HEK293 (cell line): ENCODE measurements around the gene MXI1.
A peak's percentile ranks its signal among the peaks of the same experiment; 100 is the strongest.

Experiments
- CTCF ChIA-PET: fragments of 350-600 bp; formaldehyde crosslinking; extraction: SDS; loops from one replicate; lab custom pipeline; 2021; ENCODE audit warnings: antibody characterized with exemption; lab: Yijun Ruan, JAX
- POLR2A ChIA-PET: fragments of 300-600 bp; formaldehyde crosslinking; extraction: SDS; loops from one replicate; lab custom pipeline; 2020; ENCODE audit warnings: antibody characterized with exemption, inconsistent platforms; lab: Yijun Ruan, JAX
- H3K27ac ChIP-seq: fragments of 200-500 bp; sonication (Bioruptor generic); 2 replicates; pipeline ENCODE4 v1.5.1; 2014; ENCODE audit warnings: low read depth, low read length, control low read depth, inconsistent platforms; ENCODE audit errors: extremely low read depth
- H3K36me3 ChIP-seq, 2 experiments: fragments of 200-500 bp in 1 of 2; sonication (Bioruptor generic) in 1 of 2; 1 replicate in 1 of 2; 2 replicates in 1 of 2; pipeline ENCODE4 v1.5.1; 2014 to 2017; ENCODE audit warnings: inconsistent platforms in 2 of 2, low read length in 2 of 2; ENCODE audit not compliant: control insufficient read depth in 2 of 2, insufficient read depth in 1 of 2
- H3K4me1 ChIP-seq: fragments of 200-500 bp; sonication (Bioruptor generic); 2 replicates; pipeline ENCODE4 v1.5.1; 2014; ENCODE audit warnings: mild to moderate bottlenecking, low read length, inconsistent platforms; ENCODE audit not compliant: control insufficient read depth, insufficient read depth
- H3K4me3 ChIP-seq: 2 replicates; pipeline ENCODE4 v1.5.1; 2011; ENCODE audit warnings: low read depth, mild to moderate bottlenecking, control low read depth, low read length, moderate library complexity
- H3K9me3 ChIP-seq: fragments of 200-500 bp; sonication (Bioruptor generic); 2 replicates; pipeline ENCODE4 v1.5.1; 2014; ENCODE audit warnings: low read depth, low read length, inconsistent platforms; ENCODE audit not compliant: control insufficient read depth, insufficient read depth
- FEZF1 ChIP-seq: fragments of 450-650 bp; formaldehyde crosslinking; IDR thresholded peaks from 2 replicates; pipeline ENCODE4 v1.5.1; 2016; ENCODE audit warnings: missing biosample characterization, missing genetic modification characterization
- GLIS1 ChIP-seq: fragments of 450-650 bp; formaldehyde crosslinking; IDR thresholded peaks from 2 replicates; pipeline ENCODE4 v1.5.1; 2016; ENCODE audit warnings: missing biosample characterization, missing genetic modification characterization
- IKZF3 ChIP-seq: fragments of 450-650 bp; IDR thresholded peaks from 2 replicates; pipeline ENCODE4 v1.5.0; 2018; ENCODE audit warnings: missing biosample characterization, mild to moderate bottlenecking, missing genetic modification characterization, moderate library complexity
- KLF10 ChIP-seq: fragments of 450-650 bp; IDR thresholded peaks from 2 replicates; pipeline ENCODE4 v1.5.1; 2018; ENCODE audit warnings: missing biosample characterization, mild to moderate bottlenecking, missing genetic modification characterization
- PRDM1 ChIP-seq: fragments of 450-650 bp; formaldehyde crosslinking; IDR thresholded peaks from 2 replicates; pipeline ENCODE4; 2016; ENCODE audit warnings: missing biosample characterization, missing genetic modification characterization
- PRDM10 ChIP-seq: fragments of 450-650 bp; formaldehyde crosslinking; IDR thresholded peaks from 2 replicates; pipeline ENCODE4 v1.5.1; 2016; ENCODE audit warnings: missing biosample characterization, missing genetic modification characterization
- PRDM6 ChIP-seq: fragments of 450-650 bp; formaldehyde crosslinking; IDR thresholded peaks from 2 replicates; pipeline ENCODE4 v1.5.1; 2017; ENCODE audit warnings: missing biosample characterization, missing genetic modification characterization
- TSHZ1 ChIP-seq: fragments of 450-650 bp; formaldehyde crosslinking; IDR thresholded peaks from 2 replicates; pipeline ENCODE4 v1.5.1; 2016; ENCODE audit warnings: missing biosample characterization, missing genetic modification characterization, borderline replicate concordance
- ZFHX2 ChIP-seq: fragments of 450-650 bp; formaldehyde crosslinking; conservative IDR thresholded peaks from 2 replicates; pipeline ENCODE4 v1.5.1; 2016; ENCODE audit warnings: missing biosample characterization, missing genetic modification characterization
- ZFP41 ChIP-seq: fragments of 450-650 bp; formaldehyde crosslinking; IDR thresholded peaks from 2 replicates; pipeline ENCODE4 v1.5.1; 2016; ENCODE audit warnings: missing biosample characterization, missing genetic modification characterization, borderline replicate concordance
- ZFP69B ChIP-seq: fragments of 450-650 bp; formaldehyde crosslinking; IDR thresholded peaks from 2 replicates; pipeline ENCODE4 v1.5.1; 2016; ENCODE audit warnings: missing biosample characterization, missing genetic modification characterization
- ZNF121 ChIP-seq: fragments of 450-650 bp; formaldehyde crosslinking; IDR thresholded peaks from 2 replicates; pipeline ENCODE4 v1.5.1; 2016; ENCODE audit warnings: missing biosample characterization, missing genetic modification characterization
- ZNF138 ChIP-seq: fragments of 450-650 bp; formaldehyde crosslinking; IDR thresholded peaks from 2 replicates; pipeline ENCODE4 v1.5.1; 2016; ENCODE audit warnings: missing biosample characterization, missing genetic modification characterization, borderline replicate concordance
- ZNF157 ChIP-seq: fragments of 450-650 bp; formaldehyde crosslinking; IDR thresholded peaks from 2 replicates; pipeline ENCODE4 v1.5.1; 2016; ENCODE audit warnings: missing biosample characterization, missing genetic modification characterization
- ZNF2 ChIP-seq: fragments of 450-650 bp; formaldehyde crosslinking; IDR thresholded peaks from 2 replicates; pipeline ENCODE4 v1.5.1; 2016; ENCODE audit warnings: missing biosample characterization, missing genetic modification characterization
- ZNF221 ChIP-seq: fragments of 450-650 bp; formaldehyde crosslinking; IDR thresholded peaks from 2 replicates; pipeline ENCODE4 v1.5.1; 2017; ENCODE audit warnings: missing biosample characterization, missing genetic modification characterization, borderline replicate concordance
- ZNF398 ChIP-seq: fragments of 450-650 bp; formaldehyde crosslinking; IDR thresholded peaks from 2 replicates; pipeline ENCODE4 v1.5.1; 2017; ENCODE audit warnings: missing biosample characterization, missing genetic modification characterization
- ZNF433 ChIP-seq: fragments of 450-650 bp; formaldehyde crosslinking; IDR thresholded peaks from 2 replicates; pipeline ENCODE4 v1.5.1; 2016; ENCODE audit warnings: missing biosample characterization, missing genetic modification characterization, low read depth
- ZNF473 ChIP-seq: fragments of 450-650 bp; formaldehyde crosslinking; IDR thresholded peaks from 2 replicates; pipeline ENCODE4 v1.5.1; 2017; ENCODE audit warnings: missing biosample characterization, missing genetic modification characterization
- ZNF560 ChIP-seq: fragments of 450-650 bp; formaldehyde crosslinking; IDR thresholded peaks from 2 replicates; pipeline ENCODE4 v1.5.1; 2017; ENCODE audit warnings: missing biosample characterization, missing genetic modification characterization, borderline replicate concordance
- ZNF600 ChIP-seq: fragments of 450-650 bp; formaldehyde crosslinking; IDR thresholded peaks from 2 replicates; pipeline ENCODE4 v1.5.1; 2016; ENCODE audit warnings: missing biosample characterization, missing genetic modification characterization
- ZNF621 ChIP-seq: fragments of 450-650 bp; formaldehyde crosslinking; IDR thresholded peaks from 2 replicates; pipeline ENCODE4 v1.5.1; 2017; ENCODE audit warnings: missing biosample characterization, missing genetic modification characterization
- ZNF660 ChIP-seq: fragments of 450-650 bp; IDR thresholded peaks from 2 replicates; pipeline ENCODE4 v1.5.1; 2018; ENCODE audit warnings: missing biosample characterization, mild to moderate bottlenecking, missing genetic modification characterization
- ZNF664 ChIP-seq: fragments of 450-650 bp; formaldehyde crosslinking; IDR thresholded peaks from 2 replicates; pipeline ENCODE4 v1.5.1; 2016; ENCODE audit warnings: missing biosample characterization, missing genetic modification characterization
- ZSCAN30 ChIP-seq: fragments of 450-650 bp; IDR thresholded peaks from 2 replicates; pipeline ENCODE4 v1.5.1; 2018; ENCODE audit warnings: missing biosample characterization, mild to moderate bottlenecking, missing genetic modification characterization, moderate library complexity

MXI1 gene

GRCh38 chr10:110278562-110279406 is 71.4 kb downstream of the MXI1 start (continued):
- TF ChIP-seq PRDM10 (tag by site-specific recombination) (peak; percentile 74), ZNF221 (tag by site-specific recombination) (no peak), GLIS1 (tag by site-specific recombination) (no peak), PRDM1 (no peak), ZNF473 (tag by site-specific recombination) (no peak), ZNF560 (tag by site-specific recombination) (no peak), ZNF138 (tag by site-specific recombination) (no peak), ZFHX2 (tag by site-specific recombination) (peak; percentile 47), ZNF398 (tag by site-specific recombination) (no peak), ZFP41 (no peak)

GRCh38 chr10:110279407-110279986 is 72.1 kb downstream of the MXI1 start:
- H3K4me3 ChIP-seq, result no peak overlapping the region
- ChIA-PET CTCF (interaction anchor here (0.6 to 7.6 kb wide), 31 partner anchors 9 to 404 kb away, joined by 3 to 119 read pairs (median 5); partner anchors contain the start of gene MXI1), POLR2A (no interaction called here)
- H3K4me1 ChIP-seq, result peaks cover 11% of the 10 kb centered on the region
- no peak overlapping the region for H3K27ac ChIP-seq
- H3K9me3 ChIP-seq, result no peaks in the 10 kb centered on the region
- H3K36me3 ChIP-seq, result peaks cover 11 to 13% of the 10 kb centered on the region in 2 experiments
- TF ChIP-seq ZNF121 (tag by site-specific recombination) (no peak), ZNF157 (tag by site-specific recombination) (no peak), ZNF664 (tag by site-specific recombination) (no peak), TSHZ1 (tag by site-specific recombination) (no peak), ZNF621 (tag by site-specific recombination) (no peak), ZNF660 (tag by site-specific recombination) (peak; percentile 77; the same call in 1 of the 2 replicates), KLF10 (tag by site-specific recombination) (peak; percentile 19; the same call in 1 of the 2 replicates), FEZF1 (tag by site-specific recombination) (peak; percentile 46), ZFP69B (tag by site-specific recombination) (peak; percentile 71; the same call in 1 of the 2 replicates), ZSCAN30 (tag by site-specific recombination) (peak; percentile 70; the same call in 1 of the 2 replicates), ZNF433 (tag by site-specific recombination) (no peak), ZNF600 (tag by site-specific recombination) (peak; percentile 47), PRDM6 (tag by site-specific recombination) (peak; percentile 55; the same call in 1 of the 2 replicates), IKZF3 (tag by site-specific recombination) (peak; percentile 64), ZNF2 (tag by site-specific recombination) (peak; percentile 67)
